Upper lobe of right lung (tissue), 1 donor: ENCODE measurements around the gene FAM53A. TPM values are rescaled to one million over a fixed set of nuclear protein-coding genes. Genes with fewer than 3 reads are reported as not detected.
"Not testable (repeated sequence)": the region's sequence is repeated elsewhere in the genome, so short reads cannot be mapped to it uniquely, and the experiment has no call there.

Experiments
- ATAC-seq: fragments of 200-7000 bp; cut with Tn5 transposase; one replicate; pipeline ENCODE4 v1.9.1; 2020; ENCODE audit warnings: mild to moderate bottlenecking, moderate library complexity
- DNase-seq: peaks from one replicate; pipeline ENCODE4 v3.0.0-alpha.2; 2020
- H3K27ac ChIP-seq: fragments of 200-600 bp; one replicate; pipeline ENCODE4 v1.8.0; 2022
- H3K27me3 ChIP-seq: fragments of 200-600 bp; one replicate; pipeline ENCODE4 v1.8.0; 2022; ENCODE audit warnings: mild to moderate bottlenecking
- H3K36me3 ChIP-seq: fragments of 200-600 bp; one replicate; pipeline ENCODE4 v1.8.0; 2022
- H3K4me1 ChIP-seq: fragments of 200-600 bp; one replicate; pipeline ENCODE4 v1.8.0; 2022
- H3K4me3 ChIP-seq: fragments of 200-600 bp; one replicate; pipeline ENCODE4 v1.8.0; 2022; ENCODE audit warnings: mild to moderate bottlenecking
- H3K9me3 ChIP-seq: fragments of 200-600 bp; one replicate; pipeline ENCODE4 v1.8.0; 2022
- CTCF ChIP-seq: fragments of 200-600 bp; IDR thresholded peaks from one replicate; pipeline ENCODE4 v1.8.0; 2022; ENCODE audit warnings: antibody characterized with exemption
- intact Hi-C: fragments of 100-400 bp; cut with DNase I; formaldehyde crosslinking; loops from one replicate; pipeline ENCODE4 v1.11.0; 2022
- total RNA-seq: library from RNA; stranded (reverse); fragmentation: NEBNext Ultra II Directional; extraction: Animal tissue kit (Norgen Biotek cat#: 25700); gene quantifications from one replicate; pipeline ENCODE4 v1.2.1, GENCODE V29; 2021
- donor health status: DM: no; HTN: yes; CAD: no; lungs with severe emphysema.

Gene FAM53A
- total RNA-seq, 1 donor from 2014 or later, result 2.8 TPM

GRCh38 chr4:1675136-1675801 is 8.8 kb downstream of the FAM53A start:
- Histone ChIP-seq H3K4me1 (no peaks in the 10 kb centered on the region), H3K36me3 (no peaks in the 10 kb centered on the region), H3K27ac (no peak overlapping the region), H3K4me3 (no peak overlapping the region), H3K9me3 (no peaks in the 10 kb centered on the region), H3K27me3 (no peaks in the 10 kb centered on the region)
- intact Hi-C loops, result no loop called here
- ATAC-seq (peak; percentile 16), DNase-seq (no peak)
- TF ChIP-seq CTCF, result no peak

GRCh38 chr4:1674682-1675081 is 9.4 kb downstream of the FAM53A start:
- Histone ChIP-seq H3K27ac (no peak overlapping the region), H3K4me3 (no peak overlapping the region), H3K4me1 (no peaks in the 10 kb centered on the region), H3K36me3 (no peaks in the 10 kb centered on the region), H3K9me3 (no peaks in the 10 kb centered on the region), H3K27me3 (no peaks in the 10 kb centered on the region)
- intact Hi-C loops, result no loop called here
- TF ChIP-seq CTCF, result no peak
- DNase-seq, result no peak
- ATAC-seq, result no peak

GRCh38 chr4:1673671-1674070 is 10.4 kb downstream of the FAM53A start:
- DNase-seq (no peak), ATAC-seq (no peak)
- H3K4me3 ChIP-seq, result no peak overlapping the region
- TF ChIP-seq CTCF, result no peak
- H3K27ac ChIP-seq, result no peak overlapping the region
- no peaks in the 10 kb centered on the region for H3K27me3 ChIP-seq
- H3K36me3 ChIP-seq, result no peaks in the 10 kb centered on the region
- H3K4me1 ChIP-seq, result no peaks in the 10 kb centered on the region
- intact Hi-C loops, result no loop called here
- no peaks in the 10 kb centered on the region for H3K9me3 ChIP-seq

GRCh38 chr4:1671011-1671410 is 13.1 kb downstream of the FAM53A start:
- intact Hi-C loops, H3K36me3 ChIP-seq, DNase-seq, H3K4me3 ChIP-seq, H3K27me3 ChIP-seq, ATAC-seq, H3K27ac ChIP-seq, H3K9me3 ChIP-seq, H3K4me1 ChIP-seq: not testable (repeated sequence)

- DNase-seq (no peak), ATAC-seq (peak; percentile 32)
- Histone ChIP-seq H3K4me3 (no peak overlapping the region), H3K4me1 (no peaks in the 10 kb centered on the region), H3K27me3 (no peaks in the 10 kb centered on the region), H3K36me3 (no peaks in the 10 kb centered on the region), H3K9me3 (no peaks in the 10 kb centered on the region), H3K27ac (no peak overlapping the region)
- no peak for TF ChIP-seq CTCF
- intact Hi-C loops, result no loop called here
These were observed 13.8 kb downstream of the FAM53A start for GRCh38 chr4:1670279-1670678.

GRCh38 chr4:1669850-1670249 is 14.3 kb downstream of the FAM53A start:
- ATAC-seq (no peak), DNase-seq (no peak)

More at GRCh38 chr4:1669850-1670249, 14.3 kb downstream of the FAM53A start:
- Histone ChIP-seq H3K9me3 (no peaks in the 10 kb centered on the region), H3K4me3 (no peak overlapping the region), H3K27ac (no peak overlapping the region), H3K36me3 (no peaks in the 10 kb centered on the region), H3K4me1 (no peaks in the 10 kb centered on the region), H3K27me3 (no peaks in the 10 kb centered on the region)
- intact Hi-C loops, result no loop called here
- no peak for TF ChIP-seq CTCF
